H1 (cell line): Measurements from ENCODE around the gene TEAD3. TPM values are rescaled to one million over a fixed set of nuclear protein-coding genes. Genes with fewer than 3 reads are reported as not detected.

ENCODE experiments used
- CTCF ChIA-PET: fragments of 300-600 bp; sonication (Branson Sonifier 250); formaldehyde crosslinking; loops from one replicate; lab custom pipeline; 2021; ENCODE audit not compliant: partially characterized antibody; lab: Charles Lee
- POLR2A ChIA-PET: fragments of 300-600 bp; sonication (Branson Sonifier 250); formaldehyde crosslinking; loops from one replicate; lab custom pipeline; 2021; ENCODE audit warnings: inconsistent platforms; ENCODE audit not compliant: partially characterized antibody; lab: Charles Lee
- DNase-seq, 2 experiments: peaks; one replicate each; pipeline versions ENCODE4 v3.0.0 to v3.0.0-alpha.2; 2010 to 2022; ENCODE audit warnings: low spot score in 2 of 2, low read depth in 1 of 2, mixed read lengths in 1 of 2
- FAIRE-seq: peaks from 2 replicates; lab custom pipeline; 2011; peaks lifted over from hg19 to GRCh38; lab: Jason Lieb, UNC
- H2AFZ ChIP-seq: 2 replicates; pipeline ENCODE4 v1.8.1; 2012; ENCODE audit warnings: low read length, inconsistent platforms
- H2AK5ac ChIP-seq: 2 replicates; pipeline ENCODE4 v1.6.1; 2013; ENCODE audit warnings: low read depth, low read length
- H2BK120ac ChIP-seq: replicated peaks from 2 replicates; pipeline ENCODE3; 2013; ENCODE audit warnings: low read depth, low read length, inconsistent platforms
- H2BK12ac ChIP-seq: 2 replicates; pipeline ENCODE4 v1.6.1; 2013; ENCODE audit warnings: low read depth, low read length
- H2BK15ac ChIP-seq: 2 replicates; pipeline ENCODE4 v1.6.1; 2013; ENCODE audit warnings: low read length
- H2BK20ac ChIP-seq: 2 replicates; pipeline ENCODE4 v1.6.1; 2013; ENCODE audit warnings: low read length
- H2BK5ac ChIP-seq: 2 replicates; pipeline ENCODE4 v1.6.1; 2013; ENCODE audit warnings: low read depth, low read length
- H3K14ac ChIP-seq: 2 replicates; pipeline ENCODE4 v1.6.1; 2013; ENCODE audit warnings: inconsistent platforms; ENCODE audit not compliant: insufficient read length
- H3K18ac ChIP-seq: 2 replicates; pipeline ENCODE4 v1.6.1; 2013; ENCODE audit warnings: low read length; ENCODE audit errors: extremely low read depth
- H3K23ac ChIP-seq: 2 replicates; pipeline ENCODE4 v1.6.1; 2013; ENCODE audit warnings: inconsistent platforms; ENCODE audit not compliant: insufficient read length
- H3K23me2 ChIP-seq: 2 replicates; pipeline ENCODE4 v1.6.1; 2013; ENCODE audit warnings: low read depth, low read length
- H3K27ac ChIP-seq: 2 replicates; pipeline ENCODE4 v1.6.1; 2011; ENCODE audit warnings: low read depth, low read length, inconsistent platforms
- H3K27me3 ChIP-seq, 4 experiments: replicated peaks in 1 of 4; 1 replicate in 1 of 4; 2 replicates in 3 of 4; pipeline versions ENCODE4 v1.6.1 to v1.8.1; 2011 to 2013; ENCODE audit warnings: low read length in 3 of 4, mild to moderate bottlenecking in 3 of 4, inconsistent platforms in 2 of 4, mixed read lengths in 2 of 4, moderate library complexity in 1 of 4; ENCODE audit not compliant: control insufficient read depth in 3 of 4, insufficient read depth in 3 of 4; ENCODE audit errors: extremely low read depth in 1 of 4
- H3K36me3 ChIP-seq, 4 experiments: 2 replicates each; pipeline versions ENCODE4 v1.6.1 to v1.8.1; 2011 to 2013; ENCODE audit warnings: mild to moderate bottlenecking in 4 of 4, low read length in 3 of 4, moderate library complexity in 2 of 4, control low read depth in 1 of 4, inconsistent platforms in 1 of 4; ENCODE audit not compliant: insufficient read depth in 4 of 4, control insufficient read depth in 2 of 4
- H3K4ac ChIP-seq: replicated peaks from 2 replicates; pipeline ENCODE3; 2013; ENCODE audit warnings: low read length, low read depth, mixed read lengths, inconsistent platforms; ENCODE audit not compliant: insufficient read length
- H3K4me1 ChIP-seq, 4 experiments: replicated peaks in 1 of 4; 1 replicate in 1 of 4; 2 replicates in 3 of 4; pipeline versions ENCODE4 v1.6.1 to v1.8.1; 2011 to 2013; ENCODE audit warnings: low read length in 3 of 4, inconsistent platforms in 2 of 4, mixed read lengths in 1 of 4; ENCODE audit not compliant: insufficient read depth in 4 of 4, control insufficient read depth in 3 of 4
- H3K4me2 ChIP-seq, 2 experiments: 2 replicates each; pipeline versions ENCODE4 v1.6.1 to v1.8.1; 2011 to 2013; ENCODE audit warnings: low read depth in 2 of 2, low read length in 2 of 2, control low read depth in 1 of 2, inconsistent platforms in 1 of 2, mild to moderate bottlenecking in 1 of 2; ENCODE audit not compliant: insufficient read depth in 1 of 2
- H3K4me3 ChIP-seq, 4 experiments: fragments of 200-600, 300-600 bp in 1 of 4; sonication (generic), shearing (Covaris generic), sonication (Bioruptor Twin) in 1 of 4; 2 replicates each; pipeline versions ENCODE4 v1.5.1 to v1.8.1; 2011 to 2016; ENCODE audit warnings: low read length in 4 of 4, low read depth in 3 of 4, control low read depth in 2 of 4, inconsistent platforms in 2 of 4, mild to moderate bottlenecking in 2 of 4, mixed read lengths in 1 of 4, moderate library complexity in 1 of 4; ENCODE audit not compliant: insufficient read depth in 2 of 4; ENCODE audit errors: extremely low read depth in 1 of 4
- H3K56ac ChIP-seq: replicated peaks from 2 replicates; pipeline ENCODE3; 2013; ENCODE audit warnings: low read depth, mild to moderate bottlenecking, mixed read lengths, low read length, inconsistent platforms; ENCODE audit not compliant: insufficient read length
- H3K79me1 ChIP-seq: 2 replicates; pipeline ENCODE4 v1.6.1; 2013; ENCODE audit warnings: low read depth, low read length, control low read depth
- H3K79me2 ChIP-seq, 2 experiments: 2 replicates each; pipeline versions ENCODE4 v1.6.1 to v1.8.1; 2012 to 2013; ENCODE audit warnings: low read length in 2 of 2, mild to moderate bottlenecking in 2 of 2, inconsistent platforms in 1 of 2; ENCODE audit not compliant: insufficient read depth in 2 of 2, control insufficient read depth in 1 of 2
- H3K9ac ChIP-seq, 4 experiments: replicated peaks in 1 of 4; 1 replicate in 1 of 4; 2 replicates in 3 of 4; pipeline versions ENCODE4 v1.6.1 to v1.8.1; 2011 to 2013; ENCODE audit warnings: low read depth in 3 of 4, low read length in 3 of 4, control low read depth in 2 of 4, mild to moderate bottlenecking in 2 of 4, moderate library complexity in 2 of 4, inconsistent platforms in 1 of 4; ENCODE audit errors: extremely low read depth in 1 of 4
- H3K9me3 ChIP-seq, 2 experiments: 2 replicates each; pipeline versions ENCODE4 v1.6.1 to v1.8.1; 2012 to 2013; ENCODE audit warnings: mild to moderate bottlenecking in 2 of 2, moderate library complexity in 2 of 2, control low read depth in 1 of 2, inconsistent platforms in 1 of 2, low read depth in 1 of 2, low read length in 1 of 2, mixed read lengths in 1 of 2; ENCODE audit not compliant: insufficient read depth in 2 of 2
- H4K20me1 ChIP-seq, 2 experiments: replicated peaks in 1 of 2; 2 replicates each; pipeline versions ENCODE3 to v1.8.1; 2011 to 2013; ENCODE audit warnings: inconsistent platforms in 2 of 2, low read length in 2 of 2, mild to moderate bottlenecking in 1 of 2; ENCODE audit not compliant: insufficient read depth in 2 of 2, control insufficient read depth in 1 of 2
- H4K5ac ChIP-seq: 2 replicates; pipeline ENCODE4 v1.6.1; 2013; ENCODE audit warnings: low read length, low read depth, mixed read lengths, inconsistent platforms; ENCODE audit not compliant: insufficient read length
- H4K8ac ChIP-seq: 2 replicates; pipeline ENCODE4 v1.8.0; 2013; ENCODE audit warnings: mild to moderate bottlenecking, moderate library complexity, low read length, inconsistent platforms; ENCODE audit not compliant: insufficient read depth; ENCODE audit errors: extremely low read depth
- H4K91ac ChIP-seq: replicated peaks from 2 replicates; pipeline ENCODE3; 2013; ENCODE audit warnings: low read length, mixed read lengths, inconsistent platforms; ENCODE audit not compliant: insufficient read length
- CBX5 ChIP-seq: fragments of 300-800, 300-1000 bp; sonication (generic); IDR thresholded peaks from 2 replicates; pipeline ENCODE4 v1.7.1; 2016; ENCODE audit warnings: antibody characterized with exemption, low read length, low read depth
- CEBPB ChIP-seq: IDR thresholded peaks from 2 replicates; pipeline ENCODE4 v1.6.1; 2012; ENCODE audit warnings: low read depth, low read length
- EGR1 ChIP-seq: IDR thresholded peaks from 2 replicates; pipeline ENCODE4 v1.6.1; 2011; ENCODE audit warnings: low read depth, low read length, borderline replicate concordance
- EZH2 ChIP-seq: fragments of 200-600 bp; sonication (generic); IDR thresholded peaks from 2 replicates; pipeline ENCODE4 v1.7.1; 2012; ENCODE audit warnings: low read depth, mild to moderate bottlenecking, moderate library complexity, low read length, inconsistent platforms; ENCODE audit not compliant: severe bottlenecking
- GTF2F1 ChIP-seq: IDR thresholded peaks from 2 replicates; pipeline ENCODE4 v1.6.1; 2012; ENCODE audit warnings: low read depth, low read length, improper control_type of control experiment, borderline replicate concordance
- JUN ChIP-seq: IDR thresholded peaks from 2 replicates; pipeline ENCODE4 v1.6.1; 2011; ENCODE audit warnings: low read depth, mild to moderate bottlenecking, improper control_type of control experiment, low read length
- KDM1A ChIP-seq: fragments of 200-600, 300-600 bp; sonication (generic); IDR thresholded peaks from 2 replicates; pipeline ENCODE4 v1.7.1; 2016; ENCODE audit warnings: mild to moderate bottlenecking, low read length, borderline replicate concordance
- RFX5 ChIP-seq: IDR thresholded peaks from 2 replicates; pipeline ENCODE4 v1.6.1; 2011; ENCODE audit warnings: low read depth, low read length, improper control_type of control experiment, borderline replicate concordance
- SAP30 ChIP-seq: fragments of 300-600 bp; sonication (generic); IDR thresholded peaks from 2 replicates; pipeline ENCODE4 v1.7.1; 2012; ENCODE audit warnings: low read length, moderate library complexity, mild to moderate bottlenecking, inconsistent platforms; ENCODE audit not compliant: insufficient read depth, insufficient replicate concordance
- SRF ChIP-seq: IDR thresholded peaks from 2 replicates; pipeline ENCODE4 v1.6.1; 2011; ENCODE audit warnings: mild to moderate bottlenecking, low read depth, low read length, moderate library complexity
- TAF7 ChIP-seq: optimal IDR thresholded peaks from 2 replicates; pipeline ENCODE3; 2011; ENCODE audit warnings: low read depth, mild to moderate bottlenecking, inconsistent platforms, low read length, moderate library complexity, borderline replicate concordance
- TCF12 ChIP-seq: IDR thresholded peaks from 2 replicates; pipeline ENCODE4 v1.6.1; 2011; ENCODE audit warnings: low read depth, mild to moderate bottlenecking, low read length
- WGBS, 2 experiments: shearing (Covaris generic) in 1 of 2; methylation state at CpG; one replicate each; pipeline versions ENCODE4 v1.1.6 to v1.1.7; 2013 to 2015; ENCODE audit warnings: low lambda C conversion rate in 2 of 2, mixed read lengths in 2 of 2, inconsistent platforms in 1 of 2, low coverage in 1 of 2, missing lambda C conversion rate in 1 of 2; ENCODE audit not compliant: insufficient replicate concordance in 2 of 2, insufficient coverage in 1 of 2, insufficient read length in 1 of 2; ENCODE audit errors: extremely low coverage in 1 of 2, missing lambda C conversion rate in 1 of 2; 5-methylcytosine and 5-hydroxymethylcytosine counted together
- polyA plus RNA-seq, 7 experiments: library from polyadenylated mRNA; depleted of rRNA in 3 of 7; stranded (reverse) in 5 of 7; unstranded in 2 of 7; fragments of >200 nt in 5 of 7; fragments of 200-250 nt in 2 of 7; gene quantifications; 1 replicate in 5 of 7; 2 replicates in 1 of 7; 4 replicates in 1 of 7; pipeline versions ENCODE4 v1.2.1 to v1.2.3, GENCODE V29; 2011 to 2013; ENCODE audit warnings: missing spikeins in 2 of 7, mixed read lengths in 2 of 7
- total RNA-seq: library from RNA; stranded (reverse); fragmentation: NEBNext Ultra II Directional; extraction: Animal tissue kit (Norgen Biotek cat#: 25700); gene quantifications from 2 replicates; pipeline ENCODE4 v1.2.1, GENCODE V29; 2021
- TF ChIP-seq, protein P1 (sequence below): IDR thresholded peaks from 2 replicates; pipeline ENCODE4 v1.6.1; 2012; ENCODE audit warnings: low read length, inconsistent platforms

Gene TEAD3
- total and polyA plus RNA-seq, 2 of the 8 experiments (the other 6 are each of a cell fraction or from before 2014, with no cell fraction given), result 20.1 to 28.7 TPM

DNA sequence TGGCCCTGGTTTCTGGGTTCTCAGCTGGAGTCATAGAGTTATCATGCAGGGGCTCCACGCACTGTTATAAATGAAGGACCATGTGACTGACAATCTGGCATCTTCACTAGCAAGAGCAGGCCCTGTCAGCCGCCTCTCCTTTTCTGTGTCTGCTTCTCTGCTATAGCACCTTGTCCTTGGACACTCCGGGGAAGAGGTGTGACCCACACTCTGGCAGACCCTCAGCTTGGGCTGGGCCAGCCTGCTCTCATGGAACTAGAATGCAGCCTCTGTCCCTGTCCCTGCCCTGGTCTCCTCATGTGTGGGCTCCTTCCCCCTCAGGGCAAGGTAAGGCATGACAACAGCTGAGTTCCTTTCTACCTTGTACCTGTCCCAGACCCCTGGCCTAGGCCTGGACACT lies 55.7 kb downstream of the TEAD3 start:
- ChIA-PET POLR2A (interaction anchor here (0.6 to 1.2 kb wide), 2 partner anchors 9 to 12 kb away, joined by 3 read pairs; no protein-coding TSS in a partner anchor), CTCF (interaction anchor here (0.9 to 3.0 kb wide), 6 partner anchors 16 to 454 kb away, joined by 3 to 7 read pairs (median 4); no protein-coding TSS in a partner anchor)
- Histone ChIP-seq H4K8ac (no peak overlapping the region), H3K9ac (no peak overlapping the region; a peak in 1 of 7 replicates), H3K14ac (no peak overlapping the region), H2BK120ac (no peak overlapping the region), H2BK20ac (no peak overlapping the region), H3K9me3 (no peaks in the 10 kb centered on the region), H3K27ac (no peak overlapping the region), H3K27me3 (no peaks in the 10 kb centered on the region), H3K4me2 (no peak overlapping the region), H2BK15ac (no peak overlapping the region), H3K56ac (no peak overlapping the region), H3K36me3 (no peaks in the 10 kb centered on the region), H2AK5ac (no peak overlapping the region), H2BK12ac (no peak overlapping the region), H4K91ac (no peak overlapping the region), H3K79me2 (no peaks in the 10 kb centered on the region), H3K23me2 (no peaks in the 10 kb centered on the region), H3K4ac (no peak overlapping the region), H3K18ac (no peak overlapping the region), H3K4me3 (no peak overlapping the region), H4K5ac (no peak overlapping the region), H2BK5ac (no peak overlapping the region), H2AFZ (no peak overlapping the region), H3K79me1 (no peaks in the 10 kb centered on the region), H3K4me1 (no peaks in the 10 kb centered on the region; a peak in 1 of 7 replicates), H4K20me1 (no peaks in the 10 kb centered on the region), H3K23ac (no peak overlapping the region)
- FAIRE-seq (no peak), DNase-seq (no peak)
- 94% methylated on average over 3 of the region's 3 CpGs; no CpG with 5 or more reads in 1 of the 2 experiments for WGBS, 2 experiments
- TF ChIP-seq RFX5 (no peak), EZH2 (no peak), KDM1A (no peak), SAP30 (no peak), CEBPB (no peak), CBX5 (no peak), TAF7 (no peak), SRF (no peak), JUN (no peak), TCF12 (no peak), GTF2F1 (no peak), EGR1 (no peak)
- TF ChIP-seq, protein P1, sequence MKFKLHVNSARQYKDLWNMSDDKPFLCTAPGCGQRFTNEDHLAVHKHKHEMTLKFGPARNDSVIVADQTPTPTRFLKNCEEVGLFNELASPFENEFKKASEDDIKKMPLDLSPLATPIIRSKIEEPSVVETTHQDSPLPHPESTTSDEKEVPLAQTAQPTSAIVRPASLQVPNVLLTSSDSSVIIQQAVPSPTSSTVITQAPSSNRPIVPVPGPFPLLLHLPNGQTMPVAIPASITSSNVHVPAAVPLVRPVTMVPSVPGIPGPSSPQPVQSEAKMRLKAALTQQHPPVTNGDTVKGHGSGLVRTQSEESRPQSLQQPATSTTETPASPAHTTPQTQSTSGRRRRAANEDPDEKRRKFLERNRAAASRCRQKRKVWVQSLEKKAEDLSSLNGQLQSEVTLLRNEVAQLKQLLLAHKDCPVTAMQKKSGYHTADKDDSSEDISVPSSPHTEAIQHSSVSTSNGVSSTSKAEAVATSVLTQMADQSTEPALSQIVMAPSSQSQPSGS, result no peak
